ENCODE data around the gene BCORL1. TPM values are rescaled to one million over a fixed set of nuclear protein-coding genes. Genes with fewer than 3 reads are reported as not detected.

Gene BCORL1
- total RNA-seq, 6 donors from 2014 or later: 3.2 to 21.4 (median 11.2) TPM

- no peaks in the 10 kb centered on the region for H3K9me3 ChIP-seq
- WGBS, 2 donors: 56 to 78% methylated on average over 7 to 11 of the region's 11 CpGs
- no peaks in the 10 kb centered on the region for H3K27me3 ChIP-seq
- H3K4me3 ChIP-seq: no peak overlapping the region
- ATAC-seq (ENCODE audit: low FRiP score in 2 of 2) (peak in 1 of 2 donors; percentile 73), DNase-seq (no peak)
- no peaks in the 10 kb centered on the region for H3K4me1 ChIP-seq
- peaks cover 0 to 33% (median 18%) of the 10 kb centered on the region in 4 donors for H3K36me3 ChIP-seq
- TF ChIP-seq CTCF (IDR thresholded peaks at IDR 0.05): no peak
- no peak for TF ChIP-seq POLR2AphosphoS5 (IDR thresholded peaks at IDR 0.05)
- TF ChIP-seq POLR2A (IDR thresholded peaks at IDR 0.05): no peak
- no peak for TF ChIP-seq EP300 (IDR thresholded peaks at IDR 0.05)
- H3K27ac ChIP-seq: no peak overlapping the region
These were observed 72.7 kb downstream of the BCORL1 start for GRCh38 chrX:130055103-130055502.

GRCh38 chrX:130055899-130056298 is 73.5 kb downstream of the BCORL1 start:
- no peak overlapping the region for H3K27ac ChIP-seq
- H3K4me3 ChIP-seq: no peak overlapping the region
- no peaks in the 10 kb centered on the region for H3K9me3 ChIP-seq
- H3K27me3 ChIP-seq: no peaks in the 10 kb centered on the region
- peaks cover 0 to 3% (median 1%) of the 10 kb centered on the region in 4 donors for H3K4me1 ChIP-seq
- ATAC-seq (ENCODE audit: low FRiP score in 2 of 2) (no peak), DNase-seq (no peak)
- no peak for TF ChIP-seq CTCF (IDR thresholded peaks at IDR 0.05)
- TF ChIP-seq POLR2A (IDR thresholded peaks at IDR 0.05): no peak
- TF ChIP-seq POLR2AphosphoS5 (IDR thresholded peaks at IDR 0.05): no peak
- no peak for TF ChIP-seq EP300 (IDR thresholded peaks at IDR 0.05)
- 79 to 90% methylated on average over 8 to 18 of the region's 18 CpGs for WGBS, 2 donors
- H3K36me3 ChIP-seq: peaks cover 0 to 30% (median 17%) of the 10 kb centered on the region in 4 donors

- no peak overlapping the region for H3K27ac ChIP-seq
- peaks cover 0 to 17% (median 10%) of the 10 kb centered on the region in 4 donors for H3K36me3 ChIP-seq
- TF ChIP-seq POLR2A (IDR thresholded peaks at IDR 0.05) (no peak), EP300 (IDR thresholded peaks at IDR 0.05) (no peak), POLR2AphosphoS5 (IDR thresholded peaks at IDR 0.05) (no peak), CTCF (IDR thresholded peaks at IDR 0.05) (no peak)
- DNase-seq: no peak
- no peak overlapping the region for H3K4me3 ChIP-seq
- H3K4me1 ChIP-seq: peaks cover 0 to 6% (median 2%) of the 10 kb centered on the region in 4 donors
- H3K27me3 ChIP-seq: no peaks in the 10 kb centered on the region
- H3K9me3 ChIP-seq: no peaks in the 10 kb centered on the region
- ATAC-seq (ENCODE audit: low FRiP score in 2 of 2): no peak
- 76 to 78% methylated on average over 8 to 9 of the region's 9 CpGs for WGBS, 2 donors
These were observed 74.8 kb downstream of the BCORL1 start for GRCh38 chrX:130057209-130057608.

GRCh38 chrX:130058652-130059051 is 76.2 kb downstream of the BCORL1 start:
- H3K36me3 ChIP-seq: peaks cover 0 to 6% (median 3%) of the 10 kb centered on the region in 4 donors
- no peak for DNase-seq

More at GRCh38 chrX:130058652-130059051, 76.2 kb downstream of the BCORL1 start:
- ATAC-seq (ENCODE audit: low FRiP score in 2 of 2): no peak
- no peaks in the 10 kb centered on the region for H3K27me3 ChIP-seq
- no peaks in the 10 kb centered on the region for H3K9me3 ChIP-seq
- TF ChIP-seq POLR2AphosphoS5 (IDR thresholded peaks at IDR 0.05) (no peak), EP300 (IDR thresholded peaks at IDR 0.05) (no peak), CTCF (IDR thresholded peaks at IDR 0.05) (no peak), POLR2A (IDR thresholded peaks at IDR 0.05) (no peak)
- no peak overlapping the region for H3K4me3 ChIP-seq
- no peak overlapping the region for H3K27ac ChIP-seq
- WGBS, 2 donors: 80 to 83% methylated on average over 5 to 7 of the region's 7 CpGs
- H3K4me1 ChIP-seq: peaks cover 0 to 6% (median 2%) of the 10 kb centered on the region in 4 donors

Measured in upper lobe of left lung (tissue), 6 donors.